Measurements from ENCODE around the gene PDE10A.

PDE10A gene

GRCh38 chr6:165488624-165489295, 174.3 kb downstream of the PDE10A start:
- H3K4me3 ChIP-seq (ENCODE audit: low read depth, low read length) = no peak overlapping the region
- DNase-seq (ENCODE audit: low read depth) = no peak
- TF ChIP-seq POLR2A (IDR thresholded peaks at IDR 0.05; ENCODE audit: extremely low read depth, insufficient read length) = no peak
- TF ChIP-seq MAX (IDR thresholded peaks at IDR 0.05; ENCODE audit: low read depth, low read length) = no peak
- peak; percentile 33 for TF ChIP-seq CTCF (IDR thresholded peaks at IDR 0.05; ENCODE audit: low read depth, low read length)
- TF ChIP-seq MYC (IDR thresholded peaks at IDR 0.05; ENCODE audit: low read depth, low read length) = no peak

- H3K4me3 ChIP-seq (ENCODE audit: low read depth, low read length) = no peak overlapping the region
- no peak for TF ChIP-seq CTCF (IDR thresholded peaks at IDR 0.05; ENCODE audit: low read depth, low read length)
- no peak for TF ChIP-seq POLR2A (IDR thresholded peaks at IDR 0.05; ENCODE audit: extremely low read depth, insufficient read length)
- TF ChIP-seq MAX (IDR thresholded peaks at IDR 0.05; ENCODE audit: low read depth, low read length) = no peak
- TF ChIP-seq MYC (IDR thresholded peaks at IDR 0.05; ENCODE audit: low read depth, low read length) = no peak
- no peak for DNase-seq (ENCODE audit: low read depth)
Observed at GRCh38 chr6:165487950-165488349, 175.1 kb downstream of the PDE10A start.

GRCh38 chr6:165487347-165487746, 175.7 kb downstream of the PDE10A start:
- TF ChIP-seq CTCF (IDR thresholded peaks at IDR 0.05; ENCODE audit: low read depth, low read length) = no peak
- no peak for TF ChIP-seq POLR2A (IDR thresholded peaks at IDR 0.05; ENCODE audit: extremely low read depth, insufficient read length)
- TF ChIP-seq MYC (IDR thresholded peaks at IDR 0.05; ENCODE audit: low read depth, low read length) = no peak
- no peak for TF ChIP-seq MAX (IDR thresholded peaks at IDR 0.05; ENCODE audit: low read depth, low read length)
- no peak overlapping the region for H3K4me3 ChIP-seq (ENCODE audit: low read depth, low read length)
- DNase-seq (ENCODE audit: low read depth) = no peak

- TF ChIP-seq POLR2A (IDR thresholded peaks at IDR 0.05; ENCODE audit: extremely low read depth, insufficient read length) = no peak
- TF ChIP-seq MYC (IDR thresholded peaks at IDR 0.05; ENCODE audit: low read depth, low read length) = no peak
- TF ChIP-seq CTCF (IDR thresholded peaks at IDR 0.05; ENCODE audit: low read depth, low read length) = no peak
- TF ChIP-seq MAX (IDR thresholded peaks at IDR 0.05; ENCODE audit: low read depth, low read length) = no peak
- no peak overlapping the region for H3K4me3 ChIP-seq (ENCODE audit: low read depth, low read length)
- DNase-seq (ENCODE audit: low read depth) = no peak
Observed at GRCh38 chr6:165486183-165487137, 176.6 kb downstream of the PDE10A start.

- no peak for DNase-seq (ENCODE audit: low read depth)
- no peak for TF ChIP-seq MAX (IDR thresholded peaks at IDR 0.05; ENCODE audit: low read depth, low read length)
- no peak for TF ChIP-seq CTCF (IDR thresholded peaks at IDR 0.05; ENCODE audit: low read depth, low read length)
- TF ChIP-seq POLR2A (IDR thresholded peaks at IDR 0.05; ENCODE audit: extremely low read depth, insufficient read length) = no peak
- no peak for TF ChIP-seq MYC (IDR thresholded peaks at IDR 0.05; ENCODE audit: low read depth, low read length)
- H3K4me3 ChIP-seq (ENCODE audit: low read depth, low read length) = no peak overlapping the region
Observed at GRCh38 chr6:165484178-165484889, 178.7 kb downstream of the PDE10A start.

Measured in NB4 (cell line).